ENCODE results near the gene TRPC1. TPM values are rescaled to one million over a fixed set of nuclear protein-coding genes. Genes with fewer than 3 reads are reported as not detected.

Gene TRPC1
- total RNA-seq, 1 donor from 2014 or later, result 23.2 TPM

DNA sequence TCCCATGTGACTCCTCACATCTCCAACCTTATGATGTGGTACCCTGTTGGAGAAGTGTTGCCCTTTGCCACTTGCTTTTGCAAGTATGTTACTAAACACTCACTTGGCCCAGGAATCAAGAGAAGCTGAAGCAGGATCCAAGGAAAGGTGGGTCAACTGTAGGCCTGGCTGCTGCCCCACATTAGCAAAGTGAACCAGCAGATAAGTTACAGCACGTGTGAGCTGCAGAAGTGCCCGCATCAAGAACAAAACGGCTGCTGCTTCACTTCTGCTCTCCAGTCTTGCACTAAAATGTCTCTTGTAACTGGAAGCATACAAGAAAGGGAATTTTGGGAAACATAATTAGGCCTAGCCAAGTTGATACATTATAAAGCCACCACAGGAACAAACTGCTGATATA lies 85.4 kb downstream of the TRPC1 start:
- H3K27me3 Mint-ChIP-seq (ENCODE audit: unreplicated experiment), result no peaks in the 10 kb centered on the region
- TF ChIP-seq, protein P1, sequence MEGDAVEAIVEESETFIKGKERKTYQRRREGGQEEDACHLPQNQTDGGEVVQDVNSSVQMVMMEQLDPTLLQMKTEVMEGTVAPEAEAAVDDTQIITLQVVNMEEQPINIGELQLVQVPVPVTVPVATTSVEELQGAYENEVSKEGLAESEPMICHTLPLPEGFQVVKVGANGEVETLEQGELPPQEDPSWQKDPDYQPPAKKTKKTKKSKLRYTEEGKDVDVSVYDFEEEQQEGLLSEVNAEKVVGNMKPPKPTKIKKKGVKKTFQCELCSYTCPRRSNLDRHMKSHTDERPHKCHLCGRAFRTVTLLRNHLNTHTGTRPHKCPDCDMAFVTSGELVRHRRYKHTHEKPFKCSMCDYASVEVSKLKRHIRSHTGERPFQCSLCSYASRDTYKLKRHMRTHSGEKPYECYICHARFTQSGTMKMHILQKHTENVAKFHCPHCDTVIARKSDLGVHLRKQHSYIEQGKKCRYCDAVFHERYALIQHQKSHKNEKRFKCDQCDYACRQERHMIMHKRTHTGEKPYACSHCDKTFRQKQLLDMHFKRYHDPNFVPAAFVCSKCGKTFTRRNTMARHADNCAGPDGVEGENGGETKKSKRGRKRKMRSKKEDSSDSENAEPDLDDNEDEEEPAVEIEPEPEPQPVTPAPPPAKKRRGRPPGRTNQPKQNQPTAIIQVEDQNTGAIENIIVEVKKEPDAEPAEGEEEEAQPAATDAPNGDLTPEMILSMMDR (IDR thresholded peaks at IDR 0.05; ENCODE audit: partially characterized antibody, unreplicated experiment), result no peak
- H3K9me3 Mint-ChIP-seq (ENCODE audit: unreplicated experiment), result no peaks in the 10 kb centered on the region
- no peak overlapping the region for H3K4me3 Mint-ChIP-seq (ENCODE audit: unreplicated experiment)
- H3K27ac Mint-ChIP-seq (ENCODE audit: unreplicated experiment), result no peak overlapping the region
- H3K36me3 Mint-ChIP-seq (ENCODE audit: unreplicated experiment), result peaks cover 4% of the 10 kb centered on the region
- no peak for DNase-seq
- H3K4me1 Mint-ChIP-seq (ENCODE audit: low read depth, unreplicated experiment), result no peaks in the 10 kb centered on the region

GRCh38 chr3:142815803-142816202 lies 92.0 kb downstream of the TRPC1 start:
- Mint-ChIP-seq H3K9me3 (ENCODE audit: unreplicated experiment) (no peaks in the 10 kb centered on the region), H3K36me3 (ENCODE audit: unreplicated experiment) (peaks cover 4% of the 10 kb centered on the region), H3K27ac (ENCODE audit: unreplicated experiment) (no peak overlapping the region), H3K4me1 (ENCODE audit: low read depth, unreplicated experiment) (no peaks in the 10 kb centered on the region), H3K27me3 (ENCODE audit: unreplicated experiment) (no peaks in the 10 kb centered on the region), H3K4me3 (ENCODE audit: unreplicated experiment) (no peak overlapping the region)
- DNase-seq, result no peak
- TF ChIP-seq, protein P1 (IDR thresholded peaks at IDR 0.05; ENCODE audit: partially characterized antibody, unreplicated experiment), result no peak

- no peaks in the 10 kb centered on the region for H3K36me3 Mint-ChIP-seq (ENCODE audit: unreplicated experiment)
Observed at GRCh38 chr3:142817356-142817755, 93.5 kb downstream of the TRPC1 start.

DNA sequence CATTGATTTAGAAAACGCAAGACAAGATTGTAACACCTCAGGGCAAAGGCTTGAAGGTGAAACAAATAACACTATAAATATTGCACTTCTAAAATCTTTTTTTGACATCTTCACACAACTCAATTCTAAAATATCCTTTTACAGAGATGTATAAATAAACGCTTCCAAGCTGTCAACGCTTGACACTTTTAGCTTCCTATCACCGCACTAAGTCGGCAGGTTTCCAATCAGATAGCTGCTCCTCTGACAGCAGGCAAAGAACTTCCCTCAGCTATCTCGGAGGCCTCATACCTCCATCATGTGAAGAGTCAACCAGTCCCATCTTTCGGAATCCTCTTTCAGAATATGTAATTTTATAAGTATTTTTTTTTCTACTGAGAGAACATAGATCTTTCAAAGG lies 94.1 kb downstream of the TRPC1 start:
- Mint-ChIP-seq H3K36me3 (ENCODE audit: unreplicated experiment) (no peaks in the 10 kb centered on the region), H3K4me3 (ENCODE audit: unreplicated experiment) (no peak overlapping the region), H3K27ac (ENCODE audit: unreplicated experiment) (no peak overlapping the region), H3K27me3 (ENCODE audit: unreplicated experiment) (no peaks in the 10 kb centered on the region), H3K4me1 (ENCODE audit: low read depth, unreplicated experiment) (no peaks in the 10 kb centered on the region), H3K9me3 (ENCODE audit: unreplicated experiment) (no peaks in the 10 kb centered on the region)
- TF ChIP-seq, protein P1 (IDR thresholded peaks at IDR 0.05; ENCODE audit: partially characterized antibody, unreplicated experiment), result no peak
- DNase-seq, result no peak

More at GRCh38 chr3:142817356-142817755, 93.5 kb downstream of the TRPC1 start:
- H3K9me3 Mint-ChIP-seq (ENCODE audit: unreplicated experiment), result no peaks in the 10 kb centered on the region
- no peak overlapping the region for H3K4me3 Mint-ChIP-seq (ENCODE audit: unreplicated experiment)
- H3K27ac Mint-ChIP-seq (ENCODE audit: unreplicated experiment), result no peak overlapping the region
- H3K27me3 Mint-ChIP-seq (ENCODE audit: unreplicated experiment), result no peaks in the 10 kb centered on the region
- DNase-seq, result no peak
- TF ChIP-seq, protein P1 (IDR thresholded peaks at IDR 0.05; ENCODE audit: partially characterized antibody, unreplicated experiment), result no peak
- no peaks in the 10 kb centered on the region for H3K4me1 Mint-ChIP-seq (ENCODE audit: low read depth, unreplicated experiment)

DNA sequence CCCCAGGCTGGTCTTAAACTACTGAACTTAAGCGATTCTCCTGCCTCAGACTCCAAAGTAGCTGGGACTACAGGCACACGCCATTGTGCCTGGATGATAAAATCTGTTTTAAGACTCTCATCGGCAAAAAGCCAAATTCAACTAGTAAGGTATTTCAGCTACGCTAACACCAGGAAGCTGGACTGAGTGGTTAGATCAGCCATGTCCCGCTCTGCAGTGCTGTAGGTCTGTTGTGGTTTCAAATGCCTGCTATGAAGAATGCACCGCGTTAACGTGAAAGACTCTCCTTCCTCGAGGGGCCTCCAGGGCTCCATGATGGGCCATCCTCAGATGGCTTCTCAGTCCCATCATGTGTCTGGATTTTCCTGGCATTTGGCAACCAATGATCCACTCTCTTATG lies 94.8 kb downstream of the TRPC1 start:
- H3K36me3 Mint-ChIP-seq (ENCODE audit: unreplicated experiment), result no peaks in the 10 kb centered on the region
- DNase-seq, result no peak
- H3K4me3 Mint-ChIP-seq (ENCODE audit: unreplicated experiment), result no peak overlapping the region
- H3K4me1 Mint-ChIP-seq (ENCODE audit: low read depth, unreplicated experiment), result no peaks in the 10 kb centered on the region
- H3K9me3 Mint-ChIP-seq (ENCODE audit: unreplicated experiment), result no peaks in the 10 kb centered on the region
- TF ChIP-seq, protein P1 (IDR thresholded peaks at IDR 0.05; ENCODE audit: partially characterized antibody, unreplicated experiment), result no peak
- H3K27me3 Mint-ChIP-seq (ENCODE audit: unreplicated experiment), result no peaks in the 10 kb centered on the region
- no peak overlapping the region for H3K27ac Mint-ChIP-seq (ENCODE audit: unreplicated experiment)

Measured in glutamatergic neuron (in vitro differentiated cells).